HG03066 (cell line): ENCODE data around the gene OXSR1.
"Not testable (repeated sequence)": the region's sequence is repeated elsewhere in the genome, so short reads cannot be mapped to it uniquely, and the experiment has no call there.

ENCODE experiments used
- ATAC-seq: cut with Tn5 transposase; IDR thresholded peaks from one replicate; pipeline ENCODE4 v1.9.1; 2021; ENCODE audit warnings: low read depth; ENCODE audit not compliant: unreplicated experiment

Gene OXSR1

DNA sequence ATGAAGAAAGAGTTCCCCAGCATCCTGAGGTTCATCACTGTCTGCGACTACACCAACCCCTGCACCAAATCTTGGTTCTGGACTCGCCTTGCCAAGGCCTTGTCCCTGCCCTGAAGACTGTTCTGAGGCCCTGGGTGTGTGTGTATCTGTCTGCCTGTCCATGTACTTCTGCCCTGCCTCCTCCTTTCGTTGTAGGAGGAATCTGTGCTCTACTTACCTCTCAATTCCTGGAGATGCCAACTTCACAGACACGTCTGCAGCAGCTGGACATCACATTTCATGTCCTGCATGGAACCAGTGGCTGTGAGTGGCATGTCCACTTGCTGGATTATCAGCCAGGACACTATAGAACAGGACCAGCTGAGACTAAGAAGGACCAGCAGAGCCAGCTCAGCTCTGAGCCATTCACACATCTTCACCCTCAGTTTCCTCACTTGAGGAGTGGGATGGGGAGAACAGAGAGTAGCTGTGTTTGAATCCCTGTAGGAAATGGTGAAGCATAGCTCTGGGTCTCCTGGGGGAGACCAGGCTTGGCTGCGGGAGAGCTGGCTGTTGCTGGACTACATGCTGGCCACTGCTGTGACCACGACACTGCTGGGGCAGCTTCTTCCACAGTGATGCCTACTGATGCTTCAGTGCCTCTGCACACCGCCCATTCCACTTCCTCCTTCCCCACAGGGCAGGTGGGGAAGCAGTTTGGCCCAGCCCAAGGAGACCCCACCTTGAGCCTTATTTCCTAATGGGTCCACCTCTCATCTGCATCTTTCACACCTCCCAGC is 24.0 kb upstream of the OXSR1 start:
- no peak for ATAC-seq

DNA sequence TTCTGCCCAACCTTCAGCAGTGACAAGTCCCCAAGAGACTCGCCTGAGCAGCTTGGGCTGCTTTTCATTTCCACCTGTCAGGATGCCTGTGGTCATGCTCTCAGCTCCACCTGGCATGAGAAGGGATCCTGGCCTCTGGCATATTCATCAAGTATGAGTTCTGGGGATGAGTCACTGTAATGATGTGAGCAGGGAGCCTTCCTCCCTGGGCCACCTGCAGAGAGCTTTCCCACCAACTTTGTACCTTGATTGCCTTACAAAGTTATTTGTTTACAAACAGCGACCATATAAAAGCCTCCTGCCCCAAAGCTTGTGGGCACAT is 23.4 kb upstream of the OXSR1 start:
- ATAC-seq, result no peak

DNA sequence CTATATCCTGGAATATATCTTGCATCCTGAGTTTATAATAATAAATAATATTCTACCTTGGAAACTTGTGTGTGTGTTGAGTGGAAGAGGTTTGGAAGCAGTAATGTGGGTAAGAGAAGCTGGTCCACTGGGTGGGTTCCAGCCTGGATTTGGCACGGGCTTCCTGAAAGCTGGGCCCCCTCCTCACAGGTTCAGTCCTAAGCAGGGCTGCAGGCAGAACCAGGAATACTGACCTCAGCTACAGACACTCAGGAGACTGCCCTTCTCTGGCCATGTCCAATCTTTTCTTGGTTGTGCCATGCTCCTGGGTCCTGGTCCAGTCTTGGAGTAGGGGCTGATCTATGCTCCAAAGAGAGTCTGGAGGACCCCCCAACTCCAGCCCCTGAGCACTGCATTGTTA is 22.4 kb upstream of the OXSR1 start:
- ATAC-seq, result no peak

DNA sequence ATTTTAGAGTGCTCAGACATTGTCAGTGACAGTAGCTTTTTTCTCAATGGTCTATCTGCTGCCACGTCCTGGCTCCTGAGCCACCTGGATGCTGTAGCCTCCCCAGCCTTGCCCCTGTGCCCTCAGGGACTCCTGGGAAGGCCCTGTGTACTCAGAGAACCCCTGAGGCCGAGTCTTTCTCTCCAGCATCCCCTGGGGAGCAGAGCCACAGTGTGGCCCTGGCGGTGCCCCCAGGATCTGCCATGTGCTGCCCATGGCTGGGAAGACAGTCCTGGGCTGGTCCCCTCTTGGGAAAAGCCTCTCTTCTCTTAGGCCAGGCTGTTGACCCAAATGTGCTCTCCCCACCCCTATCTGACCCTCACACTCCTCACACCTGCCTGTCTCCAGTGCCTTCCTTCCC is 21.8 kb upstream of the OXSR1 start:
- no peak for ATAC-seq

DNA sequence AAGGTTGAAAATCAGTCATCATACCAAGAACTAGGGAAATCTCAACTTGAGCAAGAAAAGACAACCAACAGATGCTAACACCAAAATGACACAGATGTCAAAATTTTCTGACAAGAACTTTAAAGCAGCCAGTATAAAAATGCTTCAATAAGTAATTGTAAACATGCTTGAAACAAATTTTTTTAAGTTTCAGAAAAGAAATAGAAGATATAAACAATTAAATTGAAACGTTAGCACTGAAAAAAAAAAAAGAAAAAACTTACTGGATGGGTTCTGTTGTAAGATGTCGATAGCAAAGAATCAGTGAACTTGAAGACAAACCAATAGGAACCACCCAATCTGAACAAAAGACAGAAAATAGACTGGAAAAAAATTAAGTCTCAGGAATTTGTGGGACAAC is 18.8 kb upstream of the OXSR1 start:
- ATAC-seq, result no peak

DNA sequence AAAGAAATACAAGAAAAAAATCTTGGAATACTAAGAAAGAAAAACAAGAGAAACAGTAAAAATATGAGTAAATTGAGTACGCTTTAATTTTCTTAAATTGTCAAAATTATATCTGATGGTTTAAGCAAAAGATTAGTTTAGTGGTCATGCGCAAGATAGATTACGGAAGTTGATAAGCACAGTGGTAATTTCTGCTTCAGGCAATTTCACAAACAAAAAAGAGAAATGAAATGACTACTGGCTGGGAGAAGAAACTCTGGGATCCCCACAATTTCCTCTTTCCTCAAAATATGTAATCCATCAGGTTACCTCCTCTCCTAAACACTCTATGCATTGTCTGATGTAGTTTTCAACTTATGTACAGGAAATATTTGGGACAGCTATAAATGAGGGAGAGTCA is 17.9 kb upstream of the OXSR1 start:
- no peak for ATAC-seq

DNA sequence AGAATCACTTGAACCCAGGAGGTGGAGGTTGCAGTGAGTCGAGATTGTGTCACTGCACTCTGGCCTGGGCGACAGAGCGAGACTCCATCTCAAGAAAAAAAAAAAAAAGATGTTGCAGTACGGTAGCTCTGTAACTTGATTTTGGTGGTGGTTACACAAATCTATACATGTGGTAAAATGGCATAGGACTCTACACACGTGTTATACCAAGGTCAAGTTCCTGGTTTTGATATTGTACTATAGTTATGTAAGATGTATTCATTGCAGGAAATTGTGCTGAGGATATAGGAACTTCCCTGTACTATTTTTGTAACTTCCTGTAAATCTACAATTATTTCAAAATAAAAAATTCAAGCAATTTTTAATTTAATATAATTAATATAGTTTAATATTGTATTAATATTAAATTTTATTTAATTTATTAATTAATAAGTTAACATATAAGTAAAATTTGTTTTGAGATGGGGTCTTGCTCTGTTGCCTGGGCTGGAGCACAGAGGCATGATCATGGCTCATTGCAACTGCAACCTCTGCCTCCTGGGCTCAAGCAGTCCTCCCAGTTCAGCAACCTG is 16.9 kb upstream of the OXSR1 start:
- ATAC-seq, result no peak

DNA sequence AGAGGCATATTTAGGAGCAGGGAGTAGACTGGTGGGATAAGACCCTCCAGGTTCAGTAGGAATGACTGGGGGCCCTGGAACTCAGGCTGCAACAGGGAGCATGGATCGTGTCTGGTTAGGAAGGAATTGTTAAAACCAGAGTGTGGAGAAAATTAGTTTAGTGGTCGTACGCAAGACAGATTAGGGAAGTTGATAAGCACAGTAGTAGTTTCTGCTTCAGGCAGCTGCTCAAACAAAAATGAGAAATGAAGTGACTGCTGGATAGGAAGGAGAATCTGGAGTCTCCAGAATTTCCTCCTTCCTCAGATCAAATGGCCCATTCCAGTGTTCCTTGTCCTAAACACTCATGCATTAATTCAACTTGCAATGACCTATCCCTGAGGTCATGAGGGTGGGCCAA is 15.6 kb upstream of the OXSR1 start:
- no peak for ATAC-seq

DNA sequence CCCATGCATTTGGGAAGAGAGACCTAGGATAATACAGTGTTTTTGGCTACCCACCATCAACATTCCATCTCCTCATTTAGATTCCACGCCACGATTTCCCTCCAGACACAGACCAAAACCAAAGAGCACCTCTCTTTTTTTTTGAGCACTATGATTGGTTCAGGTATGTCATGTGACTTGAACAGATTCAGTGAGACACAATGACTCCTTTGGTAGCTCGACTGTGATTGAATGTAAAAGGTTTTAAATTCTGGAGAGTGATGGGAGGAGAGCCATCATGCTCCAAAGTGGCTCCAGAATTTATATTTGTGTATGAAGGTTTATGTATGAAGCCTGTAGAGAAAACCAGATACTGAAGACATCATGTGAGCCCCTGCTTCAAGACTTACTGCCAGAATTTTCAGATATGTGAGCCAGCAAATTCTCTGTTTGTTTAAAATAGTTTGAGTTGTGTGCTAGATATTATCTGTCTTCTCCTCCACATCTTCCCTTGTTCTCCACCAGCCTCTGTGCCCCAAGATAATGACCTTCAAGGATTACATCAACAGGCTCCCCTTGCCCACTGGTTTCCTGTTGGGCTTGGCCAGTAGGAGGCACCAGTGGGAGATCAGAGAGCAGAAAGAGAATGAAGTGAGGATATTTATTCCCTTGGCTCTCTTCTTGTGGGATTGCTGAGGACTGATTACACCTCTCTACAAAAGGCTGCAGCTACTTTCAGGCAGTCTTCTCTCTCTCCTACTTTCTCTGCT is 14.4 kb upstream of the OXSR1 start:
- ATAC-seq, result no peak

DNA sequence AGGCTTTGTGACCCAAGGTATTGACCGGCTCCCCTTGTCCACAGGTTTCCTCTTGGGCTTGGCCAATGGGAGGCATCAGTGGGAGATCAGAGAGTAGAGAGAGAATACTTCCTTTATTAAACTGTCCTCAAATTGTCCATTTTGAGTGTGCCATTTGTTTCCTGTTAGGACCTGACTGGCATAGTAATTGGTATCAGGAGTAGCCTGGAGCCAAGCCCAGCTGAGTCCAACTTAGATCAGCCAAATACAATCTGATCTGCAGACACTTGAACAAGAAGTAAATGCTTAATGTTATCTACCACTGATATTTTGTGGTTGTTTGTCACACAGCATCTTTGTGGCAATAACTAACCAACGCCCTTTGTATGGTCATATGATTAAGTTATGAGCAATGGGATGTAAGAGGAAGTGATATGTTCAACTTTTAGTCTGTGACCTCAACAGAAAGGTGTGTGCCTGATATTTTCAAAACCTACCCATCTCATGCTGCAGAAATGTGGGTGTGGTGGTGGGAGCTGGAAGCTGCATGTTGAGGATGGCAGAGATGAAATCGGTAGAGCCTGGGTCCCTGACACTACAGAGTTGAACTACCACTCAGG is 13.6 kb upstream of the OXSR1 start:
- no peak for ATAC-seq

DNA sequence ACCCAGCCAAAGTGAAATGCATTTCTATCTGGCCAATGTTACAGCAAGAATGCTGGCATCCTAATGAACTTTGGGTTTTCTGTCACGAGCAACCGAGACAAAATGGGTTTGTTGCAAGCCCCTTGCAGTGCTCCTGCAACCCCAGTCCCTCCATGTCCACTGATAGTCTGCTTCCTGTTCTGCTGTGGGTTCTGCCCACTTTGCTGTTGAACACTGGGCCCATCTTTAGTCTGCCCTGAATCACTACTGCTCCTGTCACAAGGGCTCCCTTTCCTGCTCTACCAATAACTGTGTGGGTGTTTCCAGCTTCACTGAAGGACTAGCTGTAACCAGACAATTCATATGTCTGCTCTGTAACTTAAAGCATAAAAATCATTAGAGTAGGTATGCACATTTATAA is 12.7 kb upstream of the OXSR1 start:
- no peak for ATAC-seq

DNA sequence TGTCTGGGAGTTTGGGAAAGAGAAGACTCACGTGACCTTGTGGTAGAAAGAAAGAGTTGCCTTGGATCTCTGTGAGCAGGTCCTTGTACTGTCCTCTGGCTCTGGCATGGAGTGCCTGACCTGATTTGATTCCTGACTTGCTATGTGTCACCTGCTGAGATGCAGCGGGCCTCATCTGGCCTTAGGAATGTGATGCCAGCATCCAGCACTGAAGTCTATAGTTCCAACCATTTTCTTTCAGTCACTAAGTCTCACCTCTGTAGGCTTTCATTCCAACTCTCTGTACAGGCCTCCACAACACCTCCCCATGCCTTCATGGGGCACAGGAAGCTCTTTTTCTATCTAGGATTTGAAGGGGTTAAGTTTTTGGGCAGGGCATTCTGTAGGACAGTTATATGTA is 12.1 kb upstream of the OXSR1 start:
- ATAC-seq, result no peak

DNA sequence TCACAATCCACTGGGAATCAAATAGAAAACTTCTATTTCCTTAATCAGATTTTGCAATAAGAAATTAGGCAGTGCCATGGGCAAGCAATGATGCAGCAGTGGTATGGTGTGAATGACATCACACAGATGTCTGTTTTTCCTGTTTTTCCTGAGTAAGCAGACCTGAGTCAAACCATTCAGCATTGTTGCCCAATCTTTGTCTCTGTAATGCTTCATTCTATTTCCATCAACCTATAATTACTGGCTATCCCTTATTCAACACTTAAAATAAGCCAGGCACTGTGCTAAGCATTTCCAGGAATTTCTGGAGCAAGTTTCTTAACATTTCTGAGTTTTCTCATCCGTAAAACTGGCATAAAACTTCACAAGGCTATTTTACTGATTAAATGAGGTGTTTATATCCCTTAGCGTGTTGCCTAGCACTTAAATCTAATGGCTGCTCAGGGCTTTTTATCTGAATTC is 11.3 kb upstream of the OXSR1 start:
- ATAC-seq, result no peak

DNA sequence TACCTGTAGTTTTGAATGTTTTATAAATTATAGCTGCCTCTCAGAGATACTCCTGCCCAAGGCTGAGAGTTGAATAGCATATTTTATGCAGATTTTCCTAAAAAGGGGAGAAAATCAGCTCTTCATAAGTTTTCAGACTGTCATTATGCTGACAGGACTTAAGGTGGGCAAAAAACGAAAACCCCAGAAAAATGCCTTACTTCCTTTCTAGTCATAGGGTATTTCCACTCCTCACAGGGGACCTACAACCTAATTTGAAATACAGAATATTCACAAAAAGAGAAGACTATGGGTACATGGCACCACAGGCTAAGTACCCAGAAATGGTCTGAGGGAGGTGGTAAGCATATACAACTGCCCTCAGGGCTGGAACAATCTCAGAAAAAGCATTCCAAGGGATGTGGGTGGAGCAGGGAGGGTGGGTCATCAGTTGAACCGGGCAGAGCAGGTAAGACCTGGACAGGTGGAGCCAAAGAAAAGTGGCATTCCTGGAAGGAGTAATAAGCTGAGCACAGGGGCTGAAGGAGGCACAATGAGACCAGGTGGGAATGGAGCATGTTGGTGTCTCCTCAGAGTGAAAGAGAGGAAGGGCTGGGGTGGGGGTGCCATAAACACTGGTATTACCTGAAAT is 10.6 kb upstream of the OXSR1 start:
- no peak for ATAC-seq

DNA sequence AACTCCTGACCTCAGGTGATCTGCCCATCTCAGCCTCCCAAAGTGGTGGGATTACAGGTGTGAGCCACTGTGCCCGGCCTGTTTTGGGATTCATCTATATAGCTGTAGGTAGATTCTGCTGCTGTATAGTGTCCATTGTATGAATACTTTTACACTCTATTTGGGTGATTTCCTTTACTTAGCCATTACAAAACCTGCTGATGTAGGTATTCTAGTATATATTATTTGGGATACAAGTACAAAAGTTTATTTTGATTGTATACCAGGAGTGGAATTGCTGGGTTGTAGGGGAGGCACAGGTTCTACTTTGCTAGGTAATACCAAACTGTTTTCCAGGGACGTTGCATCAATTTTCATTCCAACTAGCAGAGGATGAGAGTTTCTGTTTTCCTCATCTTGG is 9.5 kb upstream of the OXSR1 start:
- ATAC-seq, result no peak

DNA sequence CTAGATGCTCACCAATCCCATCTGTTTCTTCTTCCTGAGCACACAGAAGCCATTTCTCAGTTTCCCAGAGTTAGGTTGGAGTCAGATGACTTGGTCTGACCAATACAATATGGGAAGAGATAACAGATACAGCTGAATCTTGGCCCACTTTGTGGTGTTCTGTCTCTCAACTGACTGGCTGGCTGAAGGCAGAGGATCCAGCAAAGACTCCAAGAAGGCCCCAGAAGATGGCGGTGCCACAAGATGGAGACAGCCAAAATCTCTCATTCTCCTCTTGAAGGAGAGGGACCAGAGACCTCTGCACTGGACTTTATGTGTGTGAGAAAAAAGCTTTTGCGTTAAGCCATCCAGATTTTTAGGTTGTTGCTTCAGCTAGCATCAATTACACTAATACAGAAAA is 8.2 kb upstream of the OXSR1 start:
- no peak for ATAC-seq

DNA sequence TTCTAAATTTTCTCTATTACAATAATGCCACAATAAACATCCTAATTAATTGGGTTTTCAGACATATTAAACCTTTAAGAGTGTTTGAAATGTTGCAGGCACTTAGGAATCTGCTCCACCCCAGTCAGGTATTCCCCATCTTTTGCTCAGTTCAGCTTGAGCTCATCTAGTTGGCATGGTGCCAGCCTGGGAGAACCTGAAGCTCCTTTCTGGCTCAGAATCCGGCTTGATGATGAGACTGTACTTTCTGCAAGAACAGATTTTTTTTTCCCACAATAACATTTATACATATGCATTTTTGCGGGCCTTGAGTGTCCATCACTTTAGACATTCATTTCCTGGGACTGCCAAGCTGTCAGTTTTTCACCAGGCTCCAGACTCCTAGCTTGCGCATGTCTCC is 7.7 kb upstream of the OXSR1 start:
- ATAC-seq, result no peak

DNA sequence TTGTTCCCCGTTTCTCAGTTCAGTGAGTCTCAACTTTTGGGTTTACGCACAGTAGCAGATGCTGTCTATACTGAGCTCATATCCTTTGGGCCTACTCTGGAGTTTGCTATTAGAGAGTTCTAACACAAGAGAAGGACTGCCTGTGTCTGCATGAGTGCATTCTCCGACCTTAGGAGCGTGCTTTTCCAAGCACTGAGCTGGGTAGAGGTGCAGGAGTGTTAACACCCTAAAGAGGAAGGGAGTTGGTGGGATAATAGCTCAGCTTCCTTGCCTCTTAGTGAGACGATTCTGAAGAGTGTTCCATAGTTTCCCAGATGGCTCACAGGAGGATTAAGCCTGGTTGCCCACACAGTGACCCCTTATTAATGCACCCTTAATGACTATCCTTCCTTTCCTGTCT is 6.9 kb upstream of the OXSR1 start:
- no peak for ATAC-seq

DNA sequence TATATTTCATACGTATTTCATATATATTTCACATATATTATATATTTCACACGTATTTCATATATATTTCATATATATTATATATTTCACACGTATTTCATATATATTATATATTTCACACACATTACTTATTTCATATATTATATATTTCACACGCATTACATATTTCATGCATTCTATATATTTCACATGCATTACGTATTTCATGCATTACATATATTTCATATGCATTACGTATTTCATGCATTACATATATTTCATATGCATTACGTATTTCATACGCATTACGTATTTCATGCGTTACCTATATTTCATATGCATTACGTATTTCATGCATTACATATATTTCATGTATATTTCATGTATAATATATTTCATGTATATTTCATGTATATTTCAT is 4.6 kb upstream of the OXSR1 start:
- ATAC-seq, result not testable (repeated sequence)

DNA sequence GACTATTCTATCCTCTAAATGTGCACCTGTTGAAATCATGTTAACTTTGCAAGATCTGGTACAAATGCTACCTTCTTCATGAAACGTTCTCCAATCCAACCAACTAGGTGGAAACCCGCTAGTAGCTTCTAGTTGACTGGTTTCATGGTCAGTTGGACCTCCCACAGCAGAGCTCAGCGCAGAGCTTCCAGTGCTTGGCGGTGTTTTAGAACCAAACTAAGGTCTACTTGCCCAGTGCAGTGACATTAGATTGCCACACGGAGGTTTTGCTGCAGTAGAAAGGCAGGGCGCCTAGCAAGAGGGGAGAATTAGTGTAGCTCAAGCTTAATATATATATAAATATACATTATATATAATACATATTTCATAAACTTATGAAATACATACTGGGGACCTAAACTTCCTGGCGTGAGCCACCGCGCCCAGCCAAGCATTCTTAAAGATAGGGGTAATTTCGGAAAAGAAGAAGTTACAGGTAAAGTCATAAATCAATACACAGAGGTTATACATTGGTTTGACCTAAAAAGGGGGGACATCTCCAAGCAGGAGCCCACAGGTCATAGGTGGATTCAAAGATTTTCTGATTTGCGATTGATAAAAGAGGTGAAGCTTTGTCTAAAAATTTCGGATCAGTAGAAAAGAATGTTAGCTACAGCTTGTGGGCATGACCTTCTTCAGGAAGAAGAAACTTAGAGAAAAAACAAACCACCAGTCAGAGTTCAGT is 2.1 kb upstream of the OXSR1 start:
- ATAC-seq, result no peak
